PC-3 (cell line): Measurements from ENCODE around the gene RFC3.

Experiments used
- CTCF ChIP-seq: fragments of 300-600 bp; sonication (generic); conservative IDR thresholded peaks from 2 replicates; pipeline ENCODE4 v1.5.1; 2017; ENCODE audit warnings: antibody characterized with exemption, low read depth, mild to moderate bottlenecking, low read length
- EZH2 ChIP-seq: fragments of 300-600 bp; sonication (generic); IDR thresholded peaks from one replicate; pipeline ENCODE4 v1.6.1; 2017; ENCODE audit warnings: antibody characterized with exemption, mild to moderate bottlenecking, low read length; ENCODE audit not compliant: unreplicated experiment
- EZH2phosphoT487 ChIP-seq: fragments of 300-600 bp; sonication (generic); IDR thresholded peaks from 2 replicates; pipeline ENCODE4 v1.6.1; 2018; ENCODE audit warnings: mild to moderate bottlenecking, antibody characterized with exemption, low read length, borderline replicate concordance

GRCh38 chr13:33806470-33807248 lies 11.3 kb upstream of the RFC3 start:
- no peak for TF ChIP-seq CTCF
- TF ChIP-seq EZH2phosphoT487 = no peak
- TF ChIP-seq EZH2 = no peak
